Activated T-helper 17 cell treated with anti-CD3 and anti-CD28 coated beads, Interleukin-2, amount 50 U/mL, for 72 hours (primary cell): Measurements from ENCODE around the gene NFKB1. TPM values are rescaled to one million over a fixed set of nuclear protein-coding genes. Genes with fewer than 3 reads are reported as not detected.

ENCODE experiments used
- ATAC-seq: fragments of 150-1000 bp; cut with Tn5 transposase; replicated peaks from 2 replicates; pipeline ENCODE4 v1.10.0; 2021; ENCODE audit warnings: mild to moderate bottlenecking, moderate library complexity
- H3K27ac Mint-ChIP-seq: one replicate; pipeline ENCODE4 v1.8.0; 2022; ENCODE audit warnings: mixed read lengths
- H3K27me3 Mint-ChIP-seq: one replicate; pipeline ENCODE4 v1.8.0; 2022; ENCODE audit warnings: mixed read lengths
- H3K36me3 Mint-ChIP-seq: one replicate; pipeline ENCODE4 v1.8.0; 2022; ENCODE audit warnings: low read depth, mild to moderate bottlenecking, mixed read lengths
- H3K4me1 Mint-ChIP-seq: one replicate; pipeline ENCODE4 v1.8.0; 2022; ENCODE audit warnings: mixed read lengths
- H3K4me3 Mint-ChIP-seq: one replicate; pipeline ENCODE4 v1.8.0; 2022; ENCODE audit warnings: mild to moderate bottlenecking, mixed read lengths
- H3K9me3 Mint-ChIP-seq: one replicate; pipeline ENCODE4 v1.8.0; 2022; ENCODE audit warnings: mixed read lengths
- total RNA-seq, 2 donors: library from RNA; stranded (reverse); gene quantifications; one replicate each; pipeline ENCODE4 v1.2.3, GENCODE V29; 2022

NFKB1 gene
- total RNA-seq, 2 donors from 2014 or later: 103 to 110 TPM

GRCh38 chr4:102511830-102512605, 10.9 kb downstream of the NFKB1 start:
- Mint-ChIP-seq H3K27ac (no peak overlapping the region), H3K4me1 (peaks cover 50% of the 10 kb centered on the region), H3K36me3 (peaks cover 94% of the 10 kb centered on the region), H3K27me3 (no peaks in the 10 kb centered on the region), H3K9me3 (peaks cover 3% of the 10 kb centered on the region), H3K4me3 (no peak overlapping the region)
- no peak for ATAC-seq

- no peak for ATAC-seq
Measured at GRCh38 chr4:102514298-102514964, 13.3 kb downstream of the NFKB1 start.

GRCh38 chr4:102517753-102518152, 16.6 kb downstream of the NFKB1 start:
- H3K27me3 Mint-ChIP-seq: no peaks in the 10 kb centered on the region
- H3K4me3 Mint-ChIP-seq: peak overlapping the region; percentile 73
- H3K4me1 Mint-ChIP-seq: peaks cover 56% of the 10 kb centered on the region
- peak overlapping the region; percentile 82 for H3K27ac Mint-ChIP-seq
- H3K36me3 Mint-ChIP-seq: peaks cover 78% of the 10 kb centered on the region
- H3K9me3 Mint-ChIP-seq: peaks cover 3% of the 10 kb centered on the region
- ATAC-seq: no peak

More at GRCh38 chr4:102514298-102514964, 13.3 kb downstream of the NFKB1 start:
- peaks cover 91% of the 10 kb centered on the region for H3K36me3 Mint-ChIP-seq
- peaks cover 56% of the 10 kb centered on the region for H3K4me1 Mint-ChIP-seq
- peaks cover 3% of the 10 kb centered on the region for H3K9me3 Mint-ChIP-seq
- H3K27me3 Mint-ChIP-seq: no peaks in the 10 kb centered on the region
- H3K27ac Mint-ChIP-seq: peak overlapping the region; percentile 31
- peak overlapping the region; percentile 46 for H3K4me3 Mint-ChIP-seq

- Mint-ChIP-seq H3K27me3 (no peaks in the 10 kb centered on the region), H3K36me3 (peaks cover 78% of the 10 kb centered on the region), H3K9me3 (peaks cover 3% of the 10 kb centered on the region), H3K4me3 (peak overlapping the region; percentile 73), H3K27ac (peak overlapping the region; percentile 82), H3K4me1 (peaks cover 64% of the 10 kb centered on the region)
- ATAC-seq: peak; percentile 53
Measured at GRCh38 chr4:102518703-102519131, 17.6 kb downstream of the NFKB1 start.

- H3K9me3 Mint-ChIP-seq: no peaks in the 10 kb centered on the region
- peaks cover 62% of the 10 kb centered on the region for H3K4me1 Mint-ChIP-seq
- peak overlapping the region; percentile 64 for H3K4me3 Mint-ChIP-seq
- no peak overlapping the region for H3K27ac Mint-ChIP-seq
- H3K27me3 Mint-ChIP-seq: no peaks in the 10 kb centered on the region
- peaks cover 78% of the 10 kb centered on the region for H3K36me3 Mint-ChIP-seq
- no peak for ATAC-seq
Measured at GRCh38 chr4:102519925-102520324, 18.8 kb downstream of the NFKB1 start.

- Mint-ChIP-seq H3K4me1 (peaks cover 67% of the 10 kb centered on the region), H3K27ac (peak overlapping the region; percentile 69), H3K4me3 (peak overlapping the region; percentile 64), H3K36me3 (peaks cover 78% of the 10 kb centered on the region), H3K27me3 (no peaks in the 10 kb centered on the region), H3K9me3 (no peaks in the 10 kb centered on the region)
- no peak for ATAC-seq
Measured at GRCh38 chr4:102521570-102521969, 20.4 kb downstream of the NFKB1 start.

- no peaks in the 10 kb centered on the region for H3K27me3 Mint-ChIP-seq
- peaks cover 78% of the 10 kb centered on the region for H3K36me3 Mint-ChIP-seq
- no peaks in the 10 kb centered on the region for H3K9me3 Mint-ChIP-seq
- peak overlapping the region; percentile 69 for H3K27ac Mint-ChIP-seq
- H3K4me1 Mint-ChIP-seq: peaks cover 65% of the 10 kb centered on the region
- peak overlapping the region; percentile 64 for H3K4me3 Mint-ChIP-seq
- ATAC-seq: peak; percentile 58
Measured at GRCh38 chr4:102522031-102522440, 20.9 kb downstream of the NFKB1 start.

GRCh38 chr4:102524691-102525090, 23.5 kb downstream of the NFKB1 start:
- Mint-ChIP-seq H3K36me3 (peaks cover 87% of the 10 kb centered on the region), H3K4me1 (peaks cover 61% of the 10 kb centered on the region), H3K27me3 (no peaks in the 10 kb centered on the region), H3K27ac (peak overlapping the region; percentile 15), H3K4me3 (peak overlapping the region; percentile 68), H3K9me3 (no peaks in the 10 kb centered on the region)
- no peak for ATAC-seq

- no peaks in the 10 kb centered on the region for H3K9me3 Mint-ChIP-seq
- no peaks in the 10 kb centered on the region for H3K27me3 Mint-ChIP-seq
- ATAC-seq: no peak
- H3K4me3 Mint-ChIP-seq: peak overlapping the region; percentile 68
- H3K4me1 Mint-ChIP-seq: peaks cover 65% of the 10 kb centered on the region
- peak overlapping the region; percentile 15 for H3K27ac Mint-ChIP-seq
- H3K36me3 Mint-ChIP-seq: peaks cover 90% of the 10 kb centered on the region
Measured at GRCh38 chr4:102525097-102525496, 23.9 kb downstream of the NFKB1 start.

GRCh38 chr4:102525504-102525903, 24.3 kb downstream of the NFKB1 start:
- no peaks in the 10 kb centered on the region for H3K9me3 Mint-ChIP-seq
- peak overlapping the region; percentile 15 for H3K27ac Mint-ChIP-seq
- peaks cover 65% of the 10 kb centered on the region for H3K4me1 Mint-ChIP-seq
- ATAC-seq: no peak
- peak overlapping the region; percentile 68 for H3K4me3 Mint-ChIP-seq
- no peaks in the 10 kb centered on the region for H3K27me3 Mint-ChIP-seq
- peaks cover 90% of the 10 kb centered on the region for H3K36me3 Mint-ChIP-seq

- Mint-ChIP-seq H3K27me3 (no peaks in the 10 kb centered on the region), H3K9me3 (no peaks in the 10 kb centered on the region)
Measured at GRCh38 chr4:102526532-102526931, 25.4 kb downstream of the NFKB1 start.

GRCh38 chr4:102527695-102528283, 26.6 kb downstream of the NFKB1 start:
- Mint-ChIP-seq H3K4me3 (peak overlapping the region; percentile 68), H3K9me3 (no peaks in the 10 kb centered on the region), H3K27ac (no peak overlapping the region), H3K36me3 (peaks cover 98% of the 10 kb centered on the region), H3K4me1 (peaks cover 54% of the 10 kb centered on the region), H3K27me3 (no peaks in the 10 kb centered on the region)
- peak; percentile 89 for ATAC-seq

More at GRCh38 chr4:102526532-102526931, 25.4 kb downstream of the NFKB1 start:
- no peak overlapping the region for H3K27ac Mint-ChIP-seq
- H3K4me1 Mint-ChIP-seq: peaks cover 65% of the 10 kb centered on the region
- no peak for ATAC-seq
- peak overlapping the region; percentile 68 for H3K4me3 Mint-ChIP-seq
- peaks cover 97% of the 10 kb centered on the region for H3K36me3 Mint-ChIP-seq

- Mint-ChIP-seq H3K36me3 (peaks cover 100% of the 10 kb centered on the region), H3K4me3 (peak overlapping the region; percentile 19), H3K9me3 (no peaks in the 10 kb centered on the region), H3K4me1 (peaks cover 58% of the 10 kb centered on the region), H3K27ac (peak overlapping the region; percentile 65), H3K27me3 (no peaks in the 10 kb centered on the region)
- ATAC-seq: no peak
Measured at GRCh38 chr4:102529977-102530376, 28.8 kb downstream of the NFKB1 start.

GRCh38 chr4:102530986-102531385, 29.8 kb downstream of the NFKB1 start:
- no peak overlapping the region for H3K4me3 Mint-ChIP-seq
- H3K27me3 Mint-ChIP-seq: no peaks in the 10 kb centered on the region
- ATAC-seq: no peak
- H3K4me1 Mint-ChIP-seq: peaks cover 52% of the 10 kb centered on the region
- H3K27ac Mint-ChIP-seq: no peak overlapping the region
- peaks cover 100% of the 10 kb centered on the region for H3K36me3 Mint-ChIP-seq
- H3K9me3 Mint-ChIP-seq: no peaks in the 10 kb centered on the region
